Cerebellar cortex (tissue), 1 donor: ENCODE results near the gene TBC1D3K.
"Not testable (repeated sequence)": the region's sequence is repeated elsewhere in the genome, so short reads cannot be mapped to it uniquely, and the experiment has no call there.

Experiments
- DNase-seq: peaks from one replicate; pipeline ENCODE4 v3.0.0-alpha.2; 2015; ENCODE audit warnings: low spot score

Gene TBC1D3K

GRCh38 chr17:37924115-37924514 is at the start of gene TBC1D3K:
TBC1D3K (plus strand) TSS chr17:37924415; CDS start chr17:37926000, 1,585 bp downstream.
- DNase-seq, result not testable (repeated sequence)

- DNase-seq, result no peak
Observed at GRCh38 chr17:37884516-37884915, 39.7 kb upstream of the TBC1D3K start.

- no peak for DNase-seq
Observed at GRCh38 chr17:37885136-37885535, 39.1 kb upstream of the TBC1D3K start.

- no peak for DNase-seq
Observed at GRCh38 chr17:37888881-37889280, 35.3 kb upstream of the TBC1D3K start.

GRCh38 chr17:37896961-37897360 is 27.3 kb upstream of the TBC1D3K start:
- DNase-seq, result not testable (repeated sequence)
